GM12865 (cell line): Measurements from ENCODE around the gene SYNGR3.

Experiments
- DNase-seq: peaks from one replicate; pipeline ENCODE4 v3.0.0; 2010; ENCODE audit warnings: low read depth
- H3K4me3 ChIP-seq: 2 replicates; pipeline ENCODE4 v1.5.1; 2011; ENCODE audit warnings: mild to moderate bottlenecking, low read depth, low read length, control low read depth
- TF ChIP-seq, protein P1 (sequence below): IDR thresholded peaks from 2 replicates; pipeline ENCODE4 v1.5.1; 2011; ENCODE audit warnings: low read length, control low read depth, low read depth, inconsistent platforms; ENCODE audit not compliant: insufficient read depth; ENCODE audit errors: missing control alignments

Gene SYNGR3

DNA sequence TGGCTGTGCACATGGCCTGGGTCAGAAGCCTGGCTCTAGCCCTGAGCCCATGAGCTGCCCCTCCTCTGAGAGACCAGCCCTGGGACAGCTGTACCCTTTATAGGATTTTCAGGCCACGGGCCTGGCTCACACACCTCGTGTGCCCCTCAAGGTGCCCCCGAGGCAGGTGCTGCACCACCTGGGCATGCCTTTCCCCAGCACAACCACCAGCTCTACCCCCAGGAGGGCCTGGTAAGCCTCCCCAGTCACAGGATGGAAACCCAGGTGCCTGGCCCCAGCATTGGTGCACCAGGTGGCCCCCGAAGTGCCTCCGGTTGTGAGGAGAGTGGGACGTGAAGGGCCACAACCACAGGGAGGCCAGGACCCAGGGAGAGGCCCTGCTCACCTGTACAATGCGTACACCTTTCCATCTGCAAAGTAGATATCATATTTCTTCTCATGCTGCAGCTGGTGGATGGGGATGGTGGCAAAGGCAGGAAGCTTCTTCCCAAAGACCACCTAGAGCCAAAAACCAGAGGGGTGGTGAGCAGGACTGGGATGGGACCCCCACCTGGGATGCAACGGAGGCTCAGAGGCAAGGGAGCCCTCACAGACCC, 13.6 kb downstream of the SYNGR3 start:
- no peak for DNase-seq
- TF ChIP-seq, protein P1, sequence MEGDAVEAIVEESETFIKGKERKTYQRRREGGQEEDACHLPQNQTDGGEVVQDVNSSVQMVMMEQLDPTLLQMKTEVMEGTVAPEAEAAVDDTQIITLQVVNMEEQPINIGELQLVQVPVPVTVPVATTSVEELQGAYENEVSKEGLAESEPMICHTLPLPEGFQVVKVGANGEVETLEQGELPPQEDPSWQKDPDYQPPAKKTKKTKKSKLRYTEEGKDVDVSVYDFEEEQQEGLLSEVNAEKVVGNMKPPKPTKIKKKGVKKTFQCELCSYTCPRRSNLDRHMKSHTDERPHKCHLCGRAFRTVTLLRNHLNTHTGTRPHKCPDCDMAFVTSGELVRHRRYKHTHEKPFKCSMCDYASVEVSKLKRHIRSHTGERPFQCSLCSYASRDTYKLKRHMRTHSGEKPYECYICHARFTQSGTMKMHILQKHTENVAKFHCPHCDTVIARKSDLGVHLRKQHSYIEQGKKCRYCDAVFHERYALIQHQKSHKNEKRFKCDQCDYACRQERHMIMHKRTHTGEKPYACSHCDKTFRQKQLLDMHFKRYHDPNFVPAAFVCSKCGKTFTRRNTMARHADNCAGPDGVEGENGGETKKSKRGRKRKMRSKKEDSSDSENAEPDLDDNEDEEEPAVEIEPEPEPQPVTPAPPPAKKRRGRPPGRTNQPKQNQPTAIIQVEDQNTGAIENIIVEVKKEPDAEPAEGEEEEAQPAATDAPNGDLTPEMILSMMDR, result no peak
- H3K4me3 ChIP-seq, result no peak overlapping the region

GRCh38 chr16:2003827-2004641, 14.3 kb downstream of the SYNGR3 start:
- peak; percentile 91 for DNase-seq
- TF ChIP-seq, protein P1, result peak; percentile 95
- H3K4me3 ChIP-seq, result no peak overlapping the region

- TF ChIP-seq, protein P1, result no peak
- H3K4me3 ChIP-seq, result no peak overlapping the region
- no peak for DNase-seq
Measured at GRCh38 chr16:2004795-2005517, 15.2 kb downstream of the SYNGR3 start.

- H3K4me3 ChIP-seq, result no peak overlapping the region
- TF ChIP-seq, protein P1, result no peak
- no peak for DNase-seq
Measured at GRCh38 chr16:2005646-2006045, 15.9 kb downstream of the SYNGR3 start.

- TF ChIP-seq, protein P1, result no peak
- DNase-seq, result no peak
- no peak overlapping the region for H3K4me3 ChIP-seq
Measured at GRCh38 chr16:2006317-2006716, 16.5 kb downstream of the SYNGR3 start.

DNA sequence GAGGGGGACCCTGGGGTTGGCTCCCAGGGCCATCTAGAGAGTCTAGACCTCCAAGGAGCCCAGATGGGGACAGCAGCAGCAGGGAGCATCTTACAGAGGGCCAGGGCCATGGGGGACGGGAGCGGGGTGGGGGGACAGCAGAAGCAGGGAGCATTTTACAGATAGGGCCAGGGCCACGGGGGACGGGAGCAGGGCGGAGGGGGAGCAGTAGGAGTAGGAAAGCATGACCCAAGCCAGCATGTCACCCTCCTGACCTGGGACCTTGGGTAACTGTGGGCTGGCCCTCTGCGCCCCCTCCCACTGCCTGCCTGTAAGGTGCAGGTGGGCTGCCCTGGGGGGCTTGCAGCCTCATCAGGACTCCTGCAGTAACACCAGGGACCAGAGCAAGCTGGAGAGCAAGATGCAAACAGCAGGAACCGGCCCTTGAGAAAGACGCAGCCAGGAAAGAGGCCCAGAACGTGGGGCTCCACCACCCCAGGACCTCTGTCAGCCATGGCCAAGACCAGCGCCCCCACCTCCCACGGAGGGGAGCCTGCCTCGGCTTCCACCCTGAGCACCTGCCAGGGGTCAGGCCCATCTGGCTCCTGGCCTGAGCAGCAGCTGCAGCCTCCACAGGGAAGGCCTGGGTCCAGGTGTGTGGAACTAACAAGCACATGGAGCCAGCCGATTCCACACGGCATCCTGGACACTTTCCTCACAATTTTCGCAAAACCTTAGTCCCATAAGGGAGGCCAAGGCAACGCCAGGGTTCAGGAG, 17.5 kb downstream of the SYNGR3 start:
- TF ChIP-seq, protein P1, result no peak
- H3K4me3 ChIP-seq, result peak overlapping the region; percentile 81
- DNase-seq, result no peak
